ENCODE results near the gene MED26. TPM values are rescaled to one million over a fixed set of nuclear protein-coding genes. Genes with fewer than 3 reads are reported as not detected.

MED26 gene
- total RNA-seq, 1 donor from 2014 or later, result 18.0 TPM

- intact Hi-C loops (cut with micrococcal nuclease), result no loop called here
These were observed 36.9 kb downstream of the MED26 start for GRCh38 chr19:16590876-16591802.

DNA sequence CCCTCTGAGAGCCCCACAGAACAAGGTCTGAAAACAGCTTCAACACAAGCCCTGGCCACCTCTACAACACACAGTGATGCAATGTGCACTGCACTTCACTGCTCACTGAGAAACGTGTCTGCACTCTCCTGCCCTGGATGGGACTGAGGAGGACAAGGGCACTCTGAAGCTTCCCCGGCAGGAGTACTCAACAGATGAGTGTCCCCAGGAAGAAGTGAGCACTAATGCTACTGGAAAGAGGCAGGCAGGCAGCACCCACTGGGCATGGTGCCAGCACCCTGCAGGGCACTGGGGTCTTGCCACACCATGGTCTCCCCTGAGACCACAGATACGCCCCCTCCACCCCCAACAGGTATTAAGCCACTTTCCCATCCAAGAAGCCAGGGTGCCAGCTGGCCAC lies 38.1 kb downstream of the MED26 start:
- intact Hi-C loops (cut with micrococcal nuclease), result loop anchor here (10.0 kb wide), 2 partner anchors 305 to 515 kb away; partner anchors contain the start of gene TPM4

- intact Hi-C loops (cut with micrococcal nuclease), result loop anchor here (1.0 to 10.0 kb wide), 6 partner anchors 17 to 514 kb away; partner anchors contain the start of genes CHERP, MED26, SLC35E1 and TPM4
These were observed 39.0 kb downstream of the MED26 start for GRCh38 chr19:16588824-16589577.

GRCh38 chr19:16587833-16588823 lies 39.9 kb downstream of the MED26 start:
- intact Hi-C loops (cut with micrococcal nuclease), result loop anchor here (1.0 to 10.0 kb wide), 8 partner anchors 16 to 715 kb away; partner anchors contain the start of genes ABHD8, CHERP, MED26 and SLC35E1

GRCh38 chr19:16586991-16587832 lies 40.8 kb downstream of the MED26 start:
- intact Hi-C loops (cut with micrococcal nuclease), result loop anchor here (2.0 to 10.0 kb wide), 4 partner anchors 22 to 716 kb away; partner anchors contain the start of genes ABHD8 and TPM4

- intact Hi-C loops (cut with micrococcal nuclease), result loop anchor here (2.0 to 10.0 kb wide), 4 partner anchors 22 to 716 kb away; partner anchors contain the start of genes ABHD8 and TPM4
These were observed 41.5 kb downstream of the MED26 start for GRCh38 chr19:16586477-16586871.

DNA sequence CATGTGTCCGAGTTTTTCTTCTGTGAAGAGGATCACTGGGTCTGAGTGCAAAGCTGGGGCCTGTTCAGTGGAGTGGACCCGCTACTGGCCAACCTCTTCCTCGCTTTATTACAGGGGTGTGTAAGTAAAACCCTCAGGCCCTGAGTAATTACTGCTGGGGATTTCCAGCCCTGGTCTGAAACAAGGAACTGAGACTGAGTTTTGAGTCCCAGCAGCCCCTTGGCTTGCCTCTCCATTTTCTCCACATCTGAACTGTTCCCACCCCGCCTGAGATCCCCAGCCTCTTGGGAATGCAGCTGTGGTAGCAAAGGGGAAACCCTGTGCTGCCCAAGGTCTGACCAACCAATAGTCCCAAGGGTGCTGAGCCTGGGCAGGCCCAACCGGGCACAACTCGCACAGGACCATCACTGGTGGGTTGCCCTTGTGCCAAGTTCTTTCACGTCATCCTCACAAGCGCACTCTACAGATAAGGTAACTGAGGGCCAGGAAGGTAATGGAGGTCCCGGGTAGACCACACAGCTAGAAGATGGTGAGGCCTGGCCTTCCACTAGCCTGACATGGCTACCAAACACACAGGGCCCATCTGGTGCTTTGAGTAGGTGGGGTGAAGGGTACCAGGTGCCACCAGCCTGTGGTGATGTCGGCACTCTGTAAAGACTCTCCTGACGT lies 42.1 kb downstream of the MED26 start:
- intact Hi-C loops (cut with micrococcal nuclease), result loop anchor here (2.0 to 10.0 kb wide), 4 partner anchors 23 to 717 kb away; partner anchors contain the start of genes ABHD8 and TPM4

GRCh38 chr19:16585094-16585801 lies 42.8 kb downstream of the MED26 start:
- intact Hi-C loops (cut with micrococcal nuclease), result loop anchor here (10.0 kb wide), 2 partner anchors 310 to 510 kb away; partner anchors contain the start of gene TPM4

DNA sequence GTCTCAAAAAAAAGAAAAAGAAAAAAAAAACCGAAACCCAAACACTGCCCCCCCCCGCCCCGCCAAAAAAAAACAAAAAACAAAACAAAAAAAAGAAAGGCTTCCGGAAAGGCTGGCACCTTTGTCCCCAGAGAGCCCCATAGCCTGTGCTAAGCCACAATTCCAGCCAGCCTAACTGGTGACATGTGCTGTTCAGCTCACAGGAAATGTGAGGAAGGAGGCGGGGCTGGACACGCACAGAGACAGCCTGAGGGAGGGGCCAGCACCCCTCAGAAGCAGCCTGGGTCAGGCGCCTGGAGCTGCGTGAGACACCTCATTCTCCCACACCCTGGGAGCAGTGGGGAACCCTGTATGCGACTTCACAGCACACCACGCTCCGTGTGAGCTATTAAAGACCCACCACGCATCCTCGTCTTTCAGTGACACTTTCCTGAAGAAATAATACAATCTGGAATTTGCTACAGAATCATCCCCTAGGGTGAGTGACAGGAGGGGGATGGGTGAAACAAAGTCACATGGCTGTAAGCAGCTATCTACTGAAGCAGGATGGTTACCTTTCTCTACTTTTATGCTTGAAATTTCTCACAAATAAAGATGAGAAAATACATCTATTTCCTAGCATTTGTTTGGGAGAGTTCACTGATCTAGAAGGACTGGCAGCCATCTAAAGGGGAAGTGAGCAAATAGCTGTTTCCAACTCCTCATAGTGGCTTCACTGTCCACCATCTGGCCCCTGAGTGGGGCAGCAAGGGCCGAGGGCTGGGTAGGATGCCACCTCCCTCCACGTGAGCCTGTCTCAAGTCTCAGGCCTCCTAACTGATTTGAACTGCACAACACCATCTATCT lies 43.5 kb downstream of the MED26 start:
- intact Hi-C loops (cut with micrococcal nuclease), result loop anchor here (1.0 to 10.0 kb wide), 9 partner anchors 10 to 510 kb away; partner anchors contain the start of genes C19orf44, CALR3, CHERP and MED26

DNA sequence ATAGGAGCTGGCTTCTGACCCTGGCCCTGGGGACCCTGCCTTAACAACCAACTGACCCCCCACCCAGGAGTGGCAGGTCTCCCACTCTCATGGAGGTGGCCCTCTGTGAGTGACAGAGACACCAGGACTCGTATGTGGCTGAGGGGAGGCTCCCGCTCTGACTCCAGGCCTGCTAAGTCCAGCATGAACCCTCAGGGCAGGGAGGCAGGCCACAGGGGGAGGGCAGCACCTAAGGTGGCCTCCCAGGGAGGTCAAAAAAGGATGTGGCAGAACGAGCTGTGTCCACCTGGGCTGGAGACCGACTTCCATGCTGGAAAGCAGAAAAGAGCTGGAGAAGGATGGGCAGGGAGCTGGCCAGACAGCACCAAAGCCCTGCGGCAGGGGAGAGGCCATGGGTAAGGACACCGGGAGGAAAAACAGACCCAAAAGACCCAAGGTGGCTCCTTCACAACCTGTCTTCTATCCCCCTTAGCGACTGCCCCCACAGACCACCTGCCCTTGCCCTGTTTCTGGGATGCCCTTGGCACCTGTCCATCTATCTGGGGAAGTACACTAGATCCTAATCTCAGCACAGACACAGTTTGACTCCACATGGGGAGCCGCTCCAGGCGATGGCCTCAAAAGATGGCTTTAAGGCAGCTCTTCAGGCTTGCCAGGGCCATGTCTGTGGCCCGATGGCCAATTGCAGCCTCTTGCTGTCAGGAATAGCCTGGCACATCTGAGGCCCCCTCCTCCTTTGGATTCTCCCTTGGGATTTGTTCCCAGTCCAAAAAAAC lies 45.3 kb downstream of the MED26 start:
- intact Hi-C loops (cut with micrococcal nuclease), result loop anchor here (10.0 kb wide), 2 partner anchors 312 to 508 kb away; partner anchors contain the start of gene TPM4

GRCh38 chr19:16581971-16582343 lies 46.0 kb downstream of the MED26 start:
- intact Hi-C loops (cut with micrococcal nuclease), result loop anchor here (10.0 kb wide), 2 partner anchors 313 to 507 kb away; partner anchors contain the start of gene TPM4

- intact Hi-C loops (cut with micrococcal nuclease), result loop anchor here (10.0 kb wide), 2 partner anchors 313 to 507 kb away; partner anchors contain the start of gene TPM4
These were observed 46.6 kb downstream of the MED26 start for GRCh38 chr19:16581145-16581970.

DNA sequence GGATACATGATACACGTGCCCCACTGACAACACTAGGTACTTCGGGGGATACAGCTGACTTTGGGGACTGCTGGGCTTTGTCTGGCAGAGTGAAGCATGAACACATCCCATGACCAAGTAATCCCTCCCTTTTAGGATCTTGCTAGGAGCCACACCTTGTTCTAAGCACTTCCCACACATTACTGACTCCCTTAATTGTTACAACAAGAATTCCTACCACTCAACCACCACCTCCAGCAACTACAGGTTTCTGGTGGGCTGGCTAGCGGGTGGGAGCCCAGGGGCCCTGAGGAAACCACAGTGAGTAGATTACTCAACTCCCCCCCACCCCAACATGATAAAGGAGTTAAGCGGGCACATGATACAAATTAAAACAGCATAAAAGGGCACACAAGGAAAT lies 48.6 kb downstream of the MED26 start:
- intact Hi-C loops (cut with micrococcal nuclease), result no loop called here

GRCh38 chr19:16577531-16577985 lies 50.4 kb downstream of the MED26 start:
- intact Hi-C loops (cut with micrococcal nuclease), result no loop called here
